Kidney epithelial cell (primary cell): ENCODE measurements around the gene PER2. TPM values are rescaled to one million over a fixed set of nuclear protein-coding genes. Genes with fewer than 3 reads are reported as not detected.
A peak's percentile ranks its signal among the peaks of the same experiment; 100 is the strongest.

ENCODE experiments used
- DNase-seq: peaks from one replicate; pipeline ENCODE4 v3.0.0-alpha.2; 2010; ENCODE audit warnings: low read depth
- H3K27me3 ChIP-seq: 2 replicates; pipeline ENCODE4 v1.6.0; 2011; ENCODE audit warnings: low read length; ENCODE audit not compliant: control insufficient read depth, insufficient read depth
- H3K36me3 ChIP-seq: 2 replicates; pipeline ENCODE4 v1.5.1; 2011; ENCODE audit warnings: low read length; ENCODE audit not compliant: control insufficient read depth, insufficient read depth
- H3K4me3 ChIP-seq: 2 replicates; pipeline ENCODE4 v1.5.1; 2011; ENCODE audit warnings: low read depth, mild to moderate bottlenecking, control low read depth, low read length
- CTCF ChIP-seq: IDR thresholded peaks from 2 replicates; pipeline ENCODE4 v1.5.1; 2011; ENCODE audit warnings: mild to moderate bottlenecking, moderate library complexity, low read length, control low read depth, inconsistent platforms; ENCODE audit not compliant: insufficient read depth, poor library complexity, severe bottlenecking
- total RNA-seq: library from RNA; depleted of rRNA; stranded (reverse); fragments of >200 nt; gene quantifications from 2 replicates; pipeline ENCODE4 v1.2.3, GENCODE V29; 2015

The PER2 gene
- total RNA-seq, 1 donor from 2014 or later: 3.3 TPM

GRCh38 chr2:238290715-238291549 lies 2.5 kb upstream of the PER2 start:
- peaks cover 13% of the 10 kb centered on the region for H3K27me3 ChIP-seq
- no peak for TF ChIP-seq CTCF
- DNase-seq: no peak
- no peak overlapping the region for H3K4me3 ChIP-seq
- H3K36me3 ChIP-seq: no peaks in the 10 kb centered on the region

GRCh38 chr2:238290091-238290509 lies 1.7 kb upstream of the PER2 start:
- Histone ChIP-seq H3K27me3 (peaks cover 7% of the 10 kb centered on the region), H3K36me3 (no peaks in the 10 kb centered on the region), H3K4me3 (no peak overlapping the region)
- no peak for DNase-seq
- no peak for TF ChIP-seq CTCF

GRCh38 chr2:238289574-238289973 lies 1.2 kb upstream of the PER2 start:
- Histone ChIP-seq H3K27me3 (peaks cover 7% of the 10 kb centered on the region), H3K36me3 (no peaks in the 10 kb centered on the region), H3K4me3 (peak overlapping the region; percentile 77)
- no peak for TF ChIP-seq CTCF
- no peak for DNase-seq

GRCh38 chr2:238288650-238289573 lies 502 bp upstream of the PER2 start:
- DNase-seq: peak; percentile 86
- no peaks in the 10 kb centered on the region for H3K36me3 ChIP-seq
- H3K4me3 ChIP-seq: peak overlapping the region; percentile 77
- peak; percentile 21 for TF ChIP-seq CTCF
- peaks cover 3% of the 10 kb centered on the region for H3K27me3 ChIP-seq

GRCh38 chr2:238286987-238287736 lies 1.2 kb downstream of the PER2 start:
- no peaks in the 10 kb centered on the region for H3K27me3 ChIP-seq
- no peak for DNase-seq
- no peaks in the 10 kb centered on the region for H3K36me3 ChIP-seq
- no peak overlapping the region for H3K4me3 ChIP-seq
- no peak for TF ChIP-seq CTCF
